Lower leg skin (tissue), 3 donors: ENCODE results near the gene PLCG2.

Experiments used
- CTCF ChIP-seq, 3 donors: fragments of 450-650 bp; IDR thresholded peaks; one replicate each; pipeline ENCODE4 v1.5.1; 2016; ENCODE audit warnings: antibody characterized with exemption in 3 of 3, mild to moderate bottlenecking in 3 of 3, moderate library complexity in 2 of 3
- POLR2A ChIP-seq, 2 donors: fragments of 450-650 bp; IDR thresholded peaks; one replicate each; pipeline ENCODE4 v1.6.1; 2016 to 2017; ENCODE audit warnings: antibody characterized with exemption in 2 of 2, mild to moderate bottlenecking in 1 of 2, moderate library complexity in 1 of 2

- TF ChIP-seq CTCF (IDR thresholded peaks at IDR 0.05) (no peak), POLR2A (IDR thresholded peaks at IDR 0.05) (no peak)
These were observed 115.5 kb downstream of the PLCG2 start for GRCh38 chr16:81894592-81894991.
